ENCODE results near the gene ARRDC1.

DNA sequence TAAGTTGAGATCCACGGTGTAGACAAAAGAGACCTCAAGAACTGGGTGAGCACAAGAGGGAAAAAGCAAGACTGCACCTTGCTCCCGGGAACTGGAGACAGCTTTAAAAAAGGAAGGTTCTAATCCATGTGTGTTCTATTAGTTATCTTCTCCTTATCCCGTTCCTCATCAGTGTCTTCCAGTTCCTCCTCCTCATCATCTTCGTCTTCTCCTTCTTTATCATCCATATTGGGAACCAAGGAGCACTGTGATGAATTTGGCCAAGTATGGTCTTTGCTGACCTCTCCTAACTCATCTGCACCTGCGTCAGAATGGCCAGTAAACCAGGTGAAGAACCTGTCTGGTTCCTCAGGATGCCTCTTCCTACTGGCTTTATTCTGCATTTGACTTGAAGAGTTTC lies 35.4 kb downstream of the ARRDC1 start:
- TF ChIP-seq POLR2AphosphoS5 (IDR thresholded peaks at IDR 0.05; ENCODE audit: borderline replicate concordance, low read depth, low read length) (no peak), EZH2 (IDR thresholded peaks at IDR 0.05) (no peak), FOXP2 (optimal IDR thresholded peaks at IDR 0.05; ENCODE audit: control extremely low read depth, extremely low read length, insufficient read depth) (no peak)

All from SK-N-MC (cell line).